GM19193 (cell line): ENCODE measurements around the gene CHADL.

Source experiments
- POLR2A ChIP-seq: IDR thresholded peaks from 4 replicates; pipeline ENCODE4 v1.6.1; 2011; ENCODE audit not compliant: insufficient read depth, insufficient read length; ENCODE audit errors: extremely low read depth

CHADL gene

GRCh38 chr22:41222846-41223507, 17.8 kb downstream of the CHADL start:
- no peak for TF ChIP-seq POLR2A

GRCh38 chr22:41217553-41218157, 23.1 kb downstream of the CHADL start:
- peak; percentile 14 for TF ChIP-seq POLR2A

- TF ChIP-seq POLR2A: no peak
Observed at GRCh38 chr22:41216984-41217383, 23.7 kb downstream of the CHADL start.

GRCh38 chr22:41215926-41216325, 24.8 kb downstream of the CHADL start:
- no peak for TF ChIP-seq POLR2A

GRCh38 chr22:41215409-41215808, 25.3 kb downstream of the CHADL start:
- no peak for TF ChIP-seq POLR2A

- no peak for TF ChIP-seq POLR2A
Observed at GRCh38 chr22:41206719-41207118, 34.0 kb downstream of the CHADL start.

GRCh38 chr22:41204992-41205900, 35.5 kb downstream of the CHADL start, which contains the start of gene L3MBTL2:
Gene L3MBTL2 (plus strand): TSS chr22:41205312. CDS start chr22:41205363, 51 bp downstream.
- peak; percentile 75 for TF ChIP-seq POLR2A

- TF ChIP-seq POLR2A: no peak
Observed at GRCh38 chr22:41204066-41204465, 36.7 kb downstream of the CHADL start.

GRCh38 chr22:41203118-41203517, 37.6 kb downstream of the CHADL start:
- no peak for TF ChIP-seq POLR2A

- no peak for TF ChIP-seq POLR2A
Observed at GRCh38 chr22:41201141-41201540, 39.6 kb downstream of the CHADL start.

- TF ChIP-seq POLR2A: no peak
Observed at GRCh38 chr22:41198027-41198580, 42.6 kb downstream of the CHADL start.

- no peak for TF ChIP-seq POLR2A
Observed at GRCh38 chr22:41197038-41197972, 43.4 kb downstream of the CHADL start.

GRCh38 chr22:41193829-41194228, 46.9 kb downstream of the CHADL start:
- no peak for TF ChIP-seq POLR2A

GRCh38 chr22:41191467-41191866, 49.3 kb downstream of the CHADL start:
- no peak for TF ChIP-seq POLR2A
